ENCODE data around the gene ATRN. TPM values are rescaled to one million over a fixed set of nuclear protein-coding genes. Genes with fewer than 3 reads are reported as not detected.
A peak's percentile ranks its signal among the peaks of the same experiment; 100 is the strongest.

Gene ATRN
- total RNA-seq (100 to 1,000 TPM in 1 of 2 donors, 10 to 100 TPM in 1; 57.4 to 104 TPM), polyA plus RNA-seq (10 to 100 TPM in 1 of 2 donors, 1 to 10 TPM in 1; 8.4 to 34.6 TPM)

- Histone ChIP-seq H3K4me3 (ENCODE audit: low read depth in 1 of 3, low read length in 3 of 3) (peak within 1 kb of the TSS; percentile 73 to 96 (median 88)), H3K4me1 (ENCODE audit: control insufficient read depth in 4 of 4, insufficient read depth in 4 of 4, low read length in 3 of 4) (peaks cover 4 to 39% (median 33%) of the 10 kb centered on the region in 4 donors), H3K36me3 (ENCODE audit: control insufficient read depth in 4 of 4, insufficient read depth in 3 of 4, low read depth in 1 of 4, low read length in 3 of 4) (no peaks in the 10 kb centered on the region), H3K27me3 (ENCODE audit: control insufficient read depth in 4 of 4, insufficient read depth in 4 of 4, low read length in 3 of 4) (no peaks in the 10 kb centered on the region), H3K27ac (ENCODE audit: low read depth in 1 of 2, low read length in 2 of 2) (peak within 1 kb of the TSS; percentile 81 to 93), H3K9me3 (ENCODE audit: control insufficient read depth in 4 of 4, low read length in 3 of 4) (no peaks in the 10 kb centered on the region), H3K9ac (ENCODE audit: low read depth in 1 of 2, low read length in 2 of 2) (peak within 1 kb of the TSS; percentile 85 to 91)
- under 1% methylated on average over 95 of the region's 95 CpGs for WGBS
- TF ChIP-seq REST (IDR thresholded peaks at IDR 0.05) (peak; percentile 16), HNF4G (IDR thresholded peaks at IDR 0.05) (no peak), SP1 (IDR thresholded peaks at IDR 0.05) (peak; percentile 47), RAD21 (IDR thresholded peaks at IDR 0.05) (no peak), EGR1 (IDR thresholded peaks at IDR 0.05; ENCODE audit: low read depth in 2 of 2) (peak; percentile 78 to 91)
- DNase-seq (ENCODE audit: low spot score), result peak; percentile 92
Observed at GRCh38 chr20:3470627-3471396, at the start of gene ATRN. Gene ATRN (plus strand): TSS chr20:3471018. CDS start chr20:3471108, 90 bp downstream.

- no peak for TF ChIP-seq ATF3 (IDR thresholded peaks at IDR 0.05)
- TF ChIP-seq EGR1 (IDR thresholded peaks at IDR 0.05; ENCODE audit: low read depth in 2 of 2), result no peak
- no peak for TF ChIP-seq YY1 (IDR thresholded peaks at IDR 0.05)
- TF ChIP-seq HNF4A (conservative IDR thresholded peaks at IDR 0.05), result no peak
- TF ChIP-seq JUND (IDR thresholded peaks at IDR 0.05), result no peak
- no peak for TF ChIP-seq FOXA1 (IDR thresholded peaks at IDR 0.05)
- no peak for TF ChIP-seq RAD21 (IDR thresholded peaks at IDR 0.05)
- no peak for TF ChIP-seq REST (IDR thresholded peaks at IDR 0.05)
- TF ChIP-seq HNF4G (IDR thresholded peaks at IDR 0.05), result no peak
- no peak for TF ChIP-seq FOXA2 (IDR thresholded peaks at IDR 0.05)
- TF ChIP-seq CTCF (IDR thresholded peaks at IDR 0.05; ENCODE audit: low read depth, low read length, missing input control), result no peak
- no peak for TF ChIP-seq ZBTB33 (IDR thresholded peaks at IDR 0.05)
- TF ChIP-seq NR2F2 (IDR thresholded peaks at IDR 0.05), result no peak
- no peak for TF ChIP-seq TAF1 (conservative IDR thresholded peaks at IDR 0.05)
- H3K9me3 ChIP-seq (ENCODE audit: control insufficient read depth in 4 of 4, low read length in 3 of 4), result no peaks in the 10 kb centered on the region
- H3K27ac ChIP-seq (ENCODE audit: low read depth in 1 of 2, low read length in 2 of 2), result no peak overlapping the region
- no peaks in the 10 kb centered on the region for H3K4me1 ChIP-seq (ENCODE audit: control insufficient read depth in 4 of 4, insufficient read depth in 4 of 4, low read length in 3 of 4)
- H3K9ac ChIP-seq (ENCODE audit: low read depth in 1 of 2, low read length in 2 of 2), result no peak overlapping the region
- H3K36me3 ChIP-seq (ENCODE audit: control insufficient read depth in 4 of 4, insufficient read depth in 3 of 4, low read depth in 1 of 4, low read length in 3 of 4), result no peaks in the 10 kb centered on the region
- no peaks in the 10 kb centered on the region for H3K27me3 ChIP-seq (ENCODE audit: control insufficient read depth in 4 of 4, insufficient read depth in 4 of 4, low read length in 3 of 4)
- no peak for DNase-seq (ENCODE audit: low spot score)
- H3K4me3 ChIP-seq (ENCODE audit: low read depth in 1 of 3, low read length in 3 of 3), result no peak overlapping the region
- 86% methylated on average over 6 of the region's 6 CpGs for WGBS
Observed at GRCh38 chr20:3421985-3422384, 48.8 kb upstream of the ATRN start.

Data from liver (tissue), 9 donors.